ENCODE measurements around the gene CPEB4. TPM values are rescaled to one million over a fixed set of nuclear protein-coding genes. Genes with fewer than 3 reads are reported as not detected.

CPEB4 gene
- total RNA-seq, 4 donors from 2014 or later = 20.1 to 26.6 (median 24.2) TPM

DNA sequence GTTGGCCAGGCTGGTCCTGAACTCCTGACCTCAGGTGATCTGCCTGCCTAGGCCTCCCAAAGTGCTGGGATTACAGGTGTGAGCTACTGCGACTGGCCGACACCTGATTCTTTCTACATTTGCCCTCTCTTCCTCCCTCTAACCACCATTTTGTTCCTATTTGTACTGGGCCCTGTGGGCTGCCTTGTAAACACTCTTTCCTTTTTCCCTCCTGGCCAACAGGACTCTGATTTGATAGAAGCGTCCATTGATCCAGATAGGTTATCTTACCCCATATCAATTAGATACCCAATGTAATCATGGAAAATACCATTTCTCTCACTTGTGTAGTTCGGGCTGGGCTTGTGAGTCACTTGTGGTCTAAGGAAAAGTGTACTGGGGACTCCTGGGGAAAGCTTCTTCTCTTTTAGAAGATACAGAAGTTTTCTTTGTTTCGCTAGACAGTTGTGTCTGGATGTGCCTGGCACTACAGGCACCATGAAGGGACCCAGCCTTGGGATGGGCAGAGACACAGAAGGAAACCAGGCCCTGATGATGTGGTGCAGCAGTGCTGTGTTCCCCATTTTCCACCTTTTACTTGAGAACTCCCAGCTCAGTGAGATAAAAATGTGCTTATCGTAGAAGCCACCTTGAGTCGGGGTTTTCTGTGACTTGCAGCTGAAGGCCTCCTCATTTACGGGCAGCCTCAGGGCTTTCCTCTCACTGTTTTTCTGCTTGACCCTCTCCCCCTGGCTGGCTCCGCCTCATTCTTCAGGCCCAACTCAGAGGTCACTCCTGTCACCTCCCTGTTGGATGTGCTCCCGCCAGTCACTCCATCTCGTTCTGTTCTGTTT lies 32.8 kb upstream of the CPEB4 start:
- WGBS, 2 donors = 74 to 86% methylated on average over 11 of the region's 11 CpGs
- H3K27ac ChIP-seq = no peak overlapping the region

GRCh38 chr5:173855995-173856656 lies 32.0 kb upstream of the CPEB4 start:
- no peak overlapping the region for H3K27ac ChIP-seq
- H3K36me3 ChIP-seq = no peaks in the 10 kb centered on the region
- no peaks in the 10 kb centered on the region for H3K4me1 ChIP-seq
- WGBS, 2 donors = 50 to 78% methylated on average over 2 of the region's 2 CpGs
- H3K27me3 ChIP-seq = no peaks in the 10 kb centered on the region
- TF ChIP-seq, protein P1, sequence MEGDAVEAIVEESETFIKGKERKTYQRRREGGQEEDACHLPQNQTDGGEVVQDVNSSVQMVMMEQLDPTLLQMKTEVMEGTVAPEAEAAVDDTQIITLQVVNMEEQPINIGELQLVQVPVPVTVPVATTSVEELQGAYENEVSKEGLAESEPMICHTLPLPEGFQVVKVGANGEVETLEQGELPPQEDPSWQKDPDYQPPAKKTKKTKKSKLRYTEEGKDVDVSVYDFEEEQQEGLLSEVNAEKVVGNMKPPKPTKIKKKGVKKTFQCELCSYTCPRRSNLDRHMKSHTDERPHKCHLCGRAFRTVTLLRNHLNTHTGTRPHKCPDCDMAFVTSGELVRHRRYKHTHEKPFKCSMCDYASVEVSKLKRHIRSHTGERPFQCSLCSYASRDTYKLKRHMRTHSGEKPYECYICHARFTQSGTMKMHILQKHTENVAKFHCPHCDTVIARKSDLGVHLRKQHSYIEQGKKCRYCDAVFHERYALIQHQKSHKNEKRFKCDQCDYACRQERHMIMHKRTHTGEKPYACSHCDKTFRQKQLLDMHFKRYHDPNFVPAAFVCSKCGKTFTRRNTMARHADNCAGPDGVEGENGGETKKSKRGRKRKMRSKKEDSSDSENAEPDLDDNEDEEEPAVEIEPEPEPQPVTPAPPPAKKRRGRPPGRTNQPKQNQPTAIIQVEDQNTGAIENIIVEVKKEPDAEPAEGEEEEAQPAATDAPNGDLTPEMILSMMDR (IDR thresholded peaks at IDR 0.05) = no peak
- TF ChIP-seq POLR2A (IDR thresholded peaks at IDR 0.05) (no peak), EP300 (IDR thresholded peaks at IDR 0.05) (no peak)
- H3K4me3 ChIP-seq = no peak overlapping the region
- H3K9me3 ChIP-seq = no peaks in the 10 kb centered on the region
- no peak for DNase-seq (ENCODE audit: low spot score in 2 of 2)

More for the DNA sequence above, 32.8 kb upstream of the CPEB4 start:
- Histone ChIP-seq H3K36me3 (no peaks in the 10 kb centered on the region), H3K9me3 (no peaks in the 10 kb centered on the region), H3K27me3 (no peaks in the 10 kb centered on the region), H3K4me3 (no peak overlapping the region), H3K4me1 (no peaks in the 10 kb centered on the region)
- no peak for DNase-seq (ENCODE audit: low spot score in 2 of 2)
- TF ChIP-seq POLR2A (IDR thresholded peaks at IDR 0.05) (no peak), EP300 (IDR thresholded peaks at IDR 0.05) (no peak)
- TF ChIP-seq, protein P1 (IDR thresholded peaks at IDR 0.05) = no peak

DNA sequence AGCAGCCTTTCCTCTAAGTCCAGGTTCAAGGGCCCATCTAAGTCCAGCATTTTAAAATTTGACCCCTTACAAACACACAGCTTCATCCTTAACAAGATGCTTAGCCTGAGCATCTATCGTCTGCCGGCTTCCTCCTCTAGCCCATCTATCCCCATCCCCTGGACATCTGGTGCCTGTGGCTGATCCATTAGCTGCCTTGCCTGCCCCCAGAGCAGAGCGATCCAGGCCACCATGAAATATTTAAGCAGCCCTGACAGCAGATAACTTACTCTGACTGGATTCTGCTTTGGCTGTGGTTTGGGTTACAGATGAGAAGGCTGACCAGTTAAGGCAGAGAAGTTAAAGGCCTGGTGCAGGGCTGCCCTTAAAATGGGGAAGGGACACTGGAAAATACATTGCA lies 30.9 kb upstream of the CPEB4 start:
- no peaks in the 10 kb centered on the region for H3K9me3 ChIP-seq
- 85 to 96% methylated on average over 3 of the region's 3 CpGs for WGBS, 2 donors
- H3K4me3 ChIP-seq = no peak overlapping the region
- TF ChIP-seq, protein P1 (IDR thresholded peaks at IDR 0.05) = no peak
- TF ChIP-seq POLR2A (IDR thresholded peaks at IDR 0.05) (no peak), EP300 (IDR thresholded peaks at IDR 0.05) (no peak)
- no peak overlapping the region for H3K27ac ChIP-seq
- DNase-seq (ENCODE audit: low spot score in 2 of 2) = no peak
- H3K36me3 ChIP-seq = no peaks in the 10 kb centered on the region
- no peaks in the 10 kb centered on the region for H3K4me1 ChIP-seq
- no peaks in the 10 kb centered on the region for H3K27me3 ChIP-seq

- DNase-seq (ENCODE audit: low spot score in 2 of 2) = no peak
- Histone ChIP-seq H3K9me3 (no peaks in the 10 kb centered on the region), H3K4me3 (no peak overlapping the region), H3K4me1 (no peaks in the 10 kb centered on the region), H3K27ac (no peak overlapping the region), H3K27me3 (no peaks in the 10 kb centered on the region), H3K36me3 (no peaks in the 10 kb centered on the region)
- WGBS, 2 donors = 59 to 71% methylated on average over 6 of the region's 6 CpGs
- TF ChIP-seq POLR2A (IDR thresholded peaks at IDR 0.05) = no peak
- TF ChIP-seq, protein P1 (IDR thresholded peaks at IDR 0.05) = no peak
- no peak for TF ChIP-seq EP300 (IDR thresholded peaks at IDR 0.05)
Observed at GRCh38 chr5:173858021-173858669, 30.0 kb upstream of the CPEB4 start.

Data from tibial nerve (tissue), 4 donors.